Fibroblast of skin of right quadriceps (primary cell): ENCODE results near the gene PPDPF.
A peak's percentile ranks its signal among the peaks of the same experiment; 100 is the strongest.

Experiments used
- DNase-seq: peaks from one replicate; pipeline ENCODE4 v3.0.0-alpha.2; 2013

PPDPF gene

GRCh38 chr20:63525185-63525584 lies 4.6 kb downstream of the PPDPF start:
- no peak for DNase-seq

- no peak for DNase-seq
Observed at GRCh38 chr20:63525971-63526370, 5.4 kb downstream of the PPDPF start.

- no peak for DNase-seq
Observed at GRCh38 chr20:63527184-63527583, 6.6 kb downstream of the PPDPF start.

DNA sequence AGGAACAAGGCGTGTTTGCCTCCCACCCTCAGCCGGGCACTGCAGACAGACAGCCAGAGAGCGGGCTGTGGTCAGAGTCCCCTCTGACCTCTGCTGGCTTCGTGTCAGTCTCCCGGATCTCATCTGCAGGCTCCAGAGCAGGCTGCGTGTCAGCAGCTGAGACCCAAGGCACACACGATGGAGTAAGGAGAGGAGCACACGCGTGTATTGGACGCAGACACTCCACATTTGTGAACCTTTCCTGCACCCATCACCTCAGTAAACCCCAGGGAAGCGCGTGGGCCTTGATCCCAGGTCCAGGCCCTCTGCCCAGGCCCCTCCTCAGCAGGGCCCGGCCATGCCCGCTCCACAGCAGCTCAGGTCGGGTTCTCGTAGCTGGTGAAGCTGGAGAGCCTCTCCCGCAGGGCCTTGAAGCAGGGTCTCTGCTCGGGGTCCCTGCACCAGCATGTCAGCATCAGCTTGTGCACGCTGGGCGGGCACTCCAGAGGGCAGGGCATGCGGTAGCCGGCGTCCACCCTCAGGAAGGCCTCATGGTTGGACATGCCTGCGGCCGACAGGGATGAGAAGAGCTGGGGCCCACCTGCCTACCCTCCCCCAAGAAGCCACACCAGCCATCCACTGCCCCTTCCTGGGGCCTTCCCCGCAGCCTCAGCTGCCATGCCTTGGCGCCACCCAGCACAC lies 8.8 kb downstream of the PPDPF start:
- DNase-seq, result no peak

- DNase-seq, result no peak
Observed at GRCh38 chr20:63529861-63530787, 9.6 kb downstream of the PPDPF start.

DNA sequence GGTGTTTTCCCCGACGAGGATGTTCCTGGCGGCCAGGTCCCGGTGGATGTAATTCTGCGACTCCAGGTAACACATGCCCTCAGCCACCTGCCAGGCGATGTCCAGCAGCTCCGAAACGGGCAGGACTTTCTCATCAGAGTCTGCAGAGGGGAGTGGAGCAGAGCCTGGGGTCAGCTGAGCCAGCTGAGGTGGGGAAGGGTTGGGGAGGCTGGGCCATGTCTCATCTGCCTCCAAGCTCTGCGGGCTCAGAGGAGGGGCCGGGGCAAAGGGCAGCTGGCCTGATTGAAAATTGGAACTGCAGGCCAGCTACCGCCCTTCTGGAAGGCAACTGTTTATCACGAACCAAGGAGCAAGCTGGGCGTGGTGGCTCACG lies 10.2 kb downstream of the PPDPF start:
- DNase-seq, result no peak

GRCh38 chr20:63531686-63532448 lies 11.3 kb downstream of the PPDPF start:
- no peak for DNase-seq

- DNase-seq, result no peak
Observed at GRCh38 chr20:63532449-63532971, 11.9 kb downstream of the PPDPF start.

DNA sequence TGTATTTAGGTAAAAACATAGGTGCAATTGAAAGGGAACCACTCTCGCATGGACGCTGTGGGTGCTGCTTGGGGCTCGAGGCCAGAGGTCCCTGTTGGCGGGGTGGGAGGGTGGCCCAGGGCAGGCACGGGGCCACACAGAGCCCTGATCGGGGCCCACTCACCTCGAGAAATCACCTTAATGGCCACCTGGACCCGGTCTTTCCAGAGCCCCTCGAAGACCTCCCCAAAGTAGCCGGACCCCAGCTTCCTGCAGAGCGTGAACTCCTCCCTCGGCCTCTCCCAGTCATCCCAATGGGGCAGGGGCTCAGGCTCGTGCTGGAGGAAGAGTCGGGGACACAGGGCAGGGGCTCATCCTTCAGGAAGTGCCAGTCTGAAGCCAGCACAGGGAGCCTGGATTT lies 12.8 kb downstream of the PPDPF start:
- DNase-seq, result no peak

DNA sequence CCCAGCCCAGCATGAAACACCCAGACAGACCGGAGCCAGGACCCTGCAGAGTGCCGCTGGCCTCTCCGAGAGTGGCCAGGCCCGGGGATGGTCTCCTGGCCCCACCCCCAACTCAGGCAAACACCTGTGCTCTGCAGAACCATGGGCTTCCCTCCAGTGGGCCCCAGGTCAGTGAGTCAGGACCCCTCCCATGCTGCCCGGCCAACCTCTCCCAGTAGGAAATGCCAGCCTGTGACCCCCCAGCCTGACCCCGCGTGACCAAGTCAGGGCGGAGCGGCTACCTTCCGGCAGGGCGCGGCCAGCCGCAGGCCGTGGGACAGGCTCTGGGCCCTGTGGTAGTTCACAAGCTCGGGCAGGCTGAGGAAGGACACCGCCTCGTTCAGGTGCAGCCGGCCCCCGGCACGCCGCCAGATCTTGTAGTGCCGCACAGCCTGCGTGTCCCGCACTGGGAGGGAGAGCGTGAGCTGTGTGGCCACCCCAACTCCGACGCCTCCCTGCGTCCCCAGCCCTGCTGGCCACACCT lies 13.4 kb downstream of the PPDPF start:
- DNase-seq, result no peak

- no peak for DNase-seq
Observed at GRCh38 chr20:63534427-63534830, 13.9 kb downstream of the PPDPF start.

- DNase-seq, result no peak
Observed at GRCh38 chr20:63534831-63535651, 14.5 kb downstream of the PPDPF start.

- DNase-seq, result peak; percentile 24
Observed at GRCh38 chr20:63536241-63536977, 15.8 kb downstream of the PPDPF start.

DNA sequence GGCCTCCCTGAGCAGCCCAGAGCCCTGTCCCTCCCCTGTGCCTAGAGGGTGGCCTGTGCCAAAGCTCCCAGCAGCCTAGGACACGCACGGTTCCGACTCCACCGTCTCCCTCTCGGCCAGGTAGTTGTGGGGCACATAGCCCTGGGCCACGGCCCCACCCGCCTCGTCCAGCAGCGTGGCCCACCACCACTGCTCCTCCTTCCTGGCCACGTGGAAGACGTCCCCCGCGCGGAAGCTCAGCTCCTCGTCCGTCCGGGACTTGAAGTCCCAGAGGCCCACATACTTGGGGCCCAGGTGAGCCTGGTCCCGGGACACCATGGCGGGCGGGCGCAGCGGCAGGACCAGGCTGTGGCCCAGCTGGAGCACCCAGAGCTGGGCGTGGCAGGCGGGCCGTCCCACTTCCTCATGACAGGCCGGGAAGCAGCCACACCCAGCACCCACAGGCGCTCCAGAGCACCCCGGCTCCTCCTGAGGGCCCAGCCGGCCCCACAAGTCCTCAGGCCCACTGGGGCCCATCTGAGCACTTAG lies 16.5 kb downstream of the PPDPF start, which contains the start of gene PTK6:
TSS of gene PTK6 (minus strand) at position 380 of the 528 bp plus-strand sequence. CDS start at position 318, 62 bp downstream.
- DNase-seq, result no peak

DNA sequence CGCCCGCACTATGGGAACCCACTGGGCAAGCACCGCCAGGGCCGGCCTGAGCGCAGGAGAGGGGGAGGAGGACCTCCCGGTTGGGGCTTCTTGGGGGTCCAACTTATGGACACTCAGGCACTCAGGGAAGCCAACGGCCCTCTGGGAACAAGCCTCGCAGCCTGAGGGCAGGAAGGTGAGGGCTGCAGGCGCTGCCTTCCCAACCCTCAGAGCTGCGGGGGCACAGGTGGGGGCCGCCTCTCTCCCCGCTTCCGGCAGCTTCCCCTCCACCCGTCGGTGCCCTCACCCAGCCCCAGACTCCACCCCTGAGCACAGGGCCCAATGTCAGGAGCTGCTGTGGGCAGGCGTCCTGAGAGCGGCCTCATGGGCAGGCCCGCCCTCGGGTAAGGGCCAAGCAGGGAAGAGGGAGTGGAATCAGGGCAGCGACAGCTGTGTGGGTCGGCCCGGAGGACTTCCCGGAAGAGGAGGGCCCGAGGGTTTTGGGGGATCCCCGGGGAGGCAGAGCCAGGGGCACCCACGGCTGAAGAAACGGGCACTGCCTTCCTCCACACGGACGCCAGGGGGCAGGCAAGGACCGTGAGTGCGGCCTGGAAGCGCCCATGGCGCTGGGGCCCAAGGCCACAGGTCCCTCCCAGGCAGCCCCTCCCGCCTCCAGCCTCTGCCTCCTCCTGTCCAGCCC lies 17.1 kb downstream of the PPDPF start:
- peak; percentile 69 for DNase-seq

DNA sequence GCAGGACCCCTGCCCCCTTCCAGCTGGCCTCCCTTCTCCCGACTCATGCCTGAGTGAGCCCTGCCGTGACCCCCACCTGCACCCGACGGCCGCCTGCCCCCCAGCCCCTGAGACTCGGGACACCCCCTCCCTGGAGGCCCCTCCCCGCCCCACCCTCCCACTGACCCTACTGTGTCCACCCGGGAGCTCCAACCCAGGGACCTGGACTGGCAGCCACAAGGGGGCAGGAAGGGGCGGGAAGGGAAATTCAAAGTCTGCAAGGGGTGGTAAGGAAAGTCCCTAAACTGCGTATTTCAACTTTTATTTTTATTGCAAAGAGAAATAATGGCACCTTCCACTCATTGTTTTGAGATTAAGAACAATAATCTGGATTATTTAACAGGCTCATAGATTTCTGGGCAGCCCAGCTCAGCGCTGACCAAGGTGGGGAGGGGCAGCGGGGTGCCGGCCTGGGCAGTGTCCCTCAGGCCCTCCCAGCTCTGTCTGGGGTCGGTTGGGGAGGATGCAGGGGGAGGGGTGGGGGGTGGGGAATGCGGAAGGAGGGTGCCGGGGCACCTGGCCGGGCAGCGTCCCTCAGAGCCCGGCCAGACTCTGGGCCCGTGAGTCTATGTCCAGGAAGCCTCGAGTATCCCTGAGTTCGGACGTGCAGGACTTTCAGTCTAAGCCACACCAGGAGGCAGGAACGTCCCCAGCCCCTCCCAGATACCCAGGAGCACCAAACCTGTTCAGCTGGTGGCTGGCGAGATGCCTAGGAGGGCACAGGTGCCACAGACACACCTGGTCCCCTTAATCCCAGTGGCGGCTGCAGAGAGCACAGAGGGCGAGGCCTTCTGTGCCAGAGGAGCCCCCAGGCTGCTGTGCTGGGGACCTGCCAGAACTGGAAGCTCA lies 17.9 kb downstream of the PPDPF start:
- no peak for DNase-seq

- DNase-seq, result no peak
Observed at GRCh38 chr20:63539092-63539430, 18.5 kb downstream of the PPDPF start.

DNA sequence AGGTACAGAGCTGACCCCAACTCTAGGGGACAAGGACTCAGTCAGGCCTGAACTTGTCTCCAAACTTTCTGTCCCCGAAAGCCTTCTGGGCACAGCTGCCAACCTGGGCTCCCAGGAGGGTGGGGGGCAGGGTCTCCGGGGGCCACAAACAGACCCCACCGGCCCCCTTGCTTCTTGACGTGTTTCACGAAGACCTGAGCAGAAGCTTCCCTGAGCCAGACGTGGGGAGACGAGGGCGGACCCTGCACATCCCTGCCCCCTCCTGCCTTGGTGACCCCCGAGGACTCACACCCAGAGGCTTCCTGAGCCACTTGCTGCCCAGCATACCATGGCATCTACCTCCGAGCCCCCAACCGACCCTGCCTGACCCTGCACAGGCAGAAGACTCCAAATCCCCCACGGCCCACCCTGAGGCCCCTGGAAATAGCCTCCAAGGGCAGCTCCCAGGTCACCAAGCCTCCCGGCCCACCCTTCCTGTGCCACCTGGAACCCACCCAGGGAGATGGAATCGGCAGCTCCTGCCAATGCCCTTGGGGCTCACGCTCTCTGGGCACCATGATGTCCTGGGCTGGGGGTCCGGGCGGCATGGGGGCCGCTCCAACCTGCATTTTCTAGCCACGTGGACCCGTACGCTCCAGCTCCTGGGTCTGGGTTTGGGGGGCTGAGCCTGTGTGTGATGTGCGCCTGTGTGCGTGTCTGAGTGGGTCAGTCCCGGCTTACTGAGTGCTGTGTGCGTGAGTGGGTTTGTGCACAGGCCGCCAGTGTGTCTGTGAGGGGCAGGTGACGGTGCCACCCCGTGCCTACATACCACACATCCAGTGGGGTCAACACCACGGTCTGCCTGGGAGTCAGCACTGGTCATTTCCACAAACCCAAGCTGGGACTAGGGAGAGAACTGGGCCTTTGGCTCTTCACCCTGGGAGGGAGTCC lies 19.1 kb downstream of the PPDPF start:
- DNase-seq, result no peak
